ENCODE results near the gene DLEC1.

GRCh38 chr3:38138349-38139190, 99.6 kb downstream of the DLEC1 start, which contains the start of gene MYD88:
- TF ChIP-seq CTCF (conservative IDR thresholded peaks at IDR 0.05; ENCODE audit: low read depth, low read length) (0 out of 2 replicates have a peak, but pooled peaks have one; percentile 6), RAD21 (IDR thresholded peaks at IDR 0.05; ENCODE audit: low read length) (0 out of 2 replicates have a peak, but pooled peaks have one; percentile 16), ELK1 (IDR thresholded peaks at IDR 0.05; ENCODE audit: borderline replicate concordance, low read depth, low read length) (no peak), RCOR1 (IDR thresholded peaks at IDR 0.05; ENCODE audit: insufficient replicate concordance, low read length) (no peak), POLR2A (IDR thresholded peaks at IDR 0.05; ENCODE audit: low read depth, low read length) (no peak), NFE2L2 (IDR thresholded peaks at IDR 0.05; ENCODE audit: low read depth, low read length) (no peak), MAFK (IDR thresholded peaks at IDR 0.05; ENCODE audit: low read depth, low read length) (no peak), CEBPB (IDR thresholded peaks at IDR 0.05; ENCODE audit: low read depth, low read length) (no peak)
